Suprapubic skin (tissue), 4 donors: ENCODE measurements around the gene CDC42EP4.

Source experiments
- CTCF ChIP-seq, 2 donors: fragments of 200-600 bp in 1 of 2; fragments of 450-650 bp in 1 of 2; sonication (generic) in 1 of 2; IDR thresholded peaks; one replicate each; pipeline ENCODE4 v1.5.1; 2016 to 2019; ENCODE audit warnings: antibody characterized with exemption in 2 of 2, mild to moderate bottlenecking in 1 of 2, moderate library complexity in 1 of 2
- EP300 ChIP-seq: sonication (generic); formaldehyde crosslinking; IDR thresholded peaks from one replicate; pipeline ENCODE4 v1.6.1; 2017; ENCODE audit warnings: antibody characterized with exemption
- POLR2A ChIP-seq, 2 donors: fragments of 450-650 bp; IDR thresholded peaks; one replicate each; pipeline ENCODE4 v1.6.1; 2017; ENCODE audit warnings: antibody characterized with exemption in 2 of 2, mild to moderate bottlenecking in 2 of 2, moderate library complexity in 2 of 2
- POLR2AphosphoS5 ChIP-seq, 3 donors: sonication (generic); formaldehyde crosslinking; IDR thresholded peaks; one replicate each; pipeline ENCODE4 v1.6.1; 2017; ENCODE audit warnings: antibody characterized with exemption in 3 of 3

DNA sequence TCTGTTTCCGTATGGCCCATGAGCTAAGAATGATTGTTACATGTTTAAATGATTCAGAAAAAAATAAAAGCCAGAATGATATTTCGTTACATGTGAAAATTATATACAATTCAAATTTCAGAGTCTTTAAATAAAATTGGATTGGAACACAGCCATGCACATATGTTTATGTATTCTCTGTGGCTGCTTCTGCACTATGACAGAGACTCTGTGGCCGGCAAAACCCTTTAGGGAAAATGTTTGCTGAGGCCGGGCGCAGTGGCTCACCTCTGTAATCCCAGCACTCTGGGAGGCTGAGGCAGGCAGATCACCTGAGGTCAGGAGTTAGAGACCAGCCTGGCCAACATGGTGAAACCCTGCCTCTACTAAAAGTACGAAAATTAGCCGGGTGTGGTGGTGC, 15.9 kb upstream of the CDC42EP4 start:
- no peak for TF ChIP-seq POLR2A (IDR thresholded peaks at IDR 0.05)
- no peak for TF ChIP-seq CTCF (IDR thresholded peaks at IDR 0.05)
- no peak for TF ChIP-seq EP300
- TF ChIP-seq POLR2AphosphoS5 (IDR thresholded peaks at IDR 0.05) = no peak
